ENCODE measurements around the gene PRKACA.

The PRKACA gene

DNA sequence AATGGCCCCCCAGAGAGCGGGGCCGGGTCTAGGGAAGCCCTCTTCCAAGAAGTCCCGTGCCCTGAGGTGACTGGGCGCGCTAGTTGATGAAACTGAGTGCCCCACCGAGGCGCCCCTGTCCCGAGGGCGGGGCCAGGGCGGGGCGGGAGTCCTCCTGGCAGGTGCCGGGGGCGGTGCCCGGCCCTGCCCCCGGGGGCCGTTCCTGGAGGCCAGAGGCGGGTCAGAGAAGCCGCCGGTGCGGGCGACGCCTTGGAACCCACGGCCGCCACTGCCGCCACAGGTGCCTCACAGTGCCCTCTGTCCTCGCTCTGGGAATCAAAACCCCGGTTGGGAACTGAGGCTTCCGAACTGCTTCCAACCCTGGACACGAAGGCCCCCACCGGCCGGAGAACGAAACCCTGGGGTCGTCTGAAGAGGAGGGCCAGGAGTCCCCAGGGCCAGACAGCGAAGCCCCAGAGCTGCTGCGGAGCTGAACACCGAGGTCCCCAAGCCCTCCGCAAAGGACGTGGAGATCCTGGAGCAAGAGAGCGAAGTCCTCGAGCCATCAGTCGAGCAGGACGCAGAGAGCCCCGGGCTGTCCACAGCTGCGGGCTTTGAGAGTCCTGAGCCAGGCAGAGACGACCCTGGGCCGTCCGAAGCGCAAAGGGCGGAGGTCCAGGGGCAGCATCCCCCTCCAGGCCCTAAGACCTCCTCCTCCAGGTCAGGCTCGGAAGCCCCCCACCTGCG lies 44.9 kb downstream of the PRKACA start, which contains the start of gene MISP3:
Gene MISP3 (plus strand): TSS at position 252 of the 726 bp plus-strand sequence. CDS start 524 bp downstream, outside the sequence.
- no peak for TF ChIP-seq EZH2phosphoT487 (IDR thresholded peaks at IDR 0.05; ENCODE audit: borderline replicate concordance, low read length)
- Histone ChIP-seq H3K4me2 (ENCODE audit: low read length) (peak within 1 kb of the TSS; percentile 100), H3K27me3 (ENCODE audit: control insufficient read depth, low read length) (peaks cover 22% of the 10 kb centered on the region), H3K9me3 (ENCODE audit: control insufficient read depth, insufficient read depth, low read length) (no peaks in the 10 kb centered on the region), H3K4me3 (ENCODE audit: low read length) (peak within 1 kb of the TSS; percentile 88), H3K36me3 (ENCODE audit: control insufficient read depth, low read length) (no peaks in the 10 kb centered on the region), H3K4me1 (ENCODE audit: control insufficient read depth, low read length) (peaks cover 36% of the 10 kb centered on the region), H3K27ac (ENCODE audit: low read depth, low read length) (no peak within 1 kb of the TSS), H4K20me1 (ENCODE audit: control insufficient read depth, insufficient read depth, low read depth, low read length) (no peaks in the 10 kb centered on the region), H3F3A (ENCODE audit: control insufficient read depth, insufficient read depth) (0 out of 2 replicates have a peak, but pooled peaks cover 2% of the 10 kb centered on the region), H3K79me2 (ENCODE audit: control insufficient read depth, low read length) (no peaks in the 10 kb centered on the region), H3K9me2 (replicated peaks; ENCODE audit: control insufficient read depth, low read length) (no peaks in the 10 kb centered on the region)

DNA sequence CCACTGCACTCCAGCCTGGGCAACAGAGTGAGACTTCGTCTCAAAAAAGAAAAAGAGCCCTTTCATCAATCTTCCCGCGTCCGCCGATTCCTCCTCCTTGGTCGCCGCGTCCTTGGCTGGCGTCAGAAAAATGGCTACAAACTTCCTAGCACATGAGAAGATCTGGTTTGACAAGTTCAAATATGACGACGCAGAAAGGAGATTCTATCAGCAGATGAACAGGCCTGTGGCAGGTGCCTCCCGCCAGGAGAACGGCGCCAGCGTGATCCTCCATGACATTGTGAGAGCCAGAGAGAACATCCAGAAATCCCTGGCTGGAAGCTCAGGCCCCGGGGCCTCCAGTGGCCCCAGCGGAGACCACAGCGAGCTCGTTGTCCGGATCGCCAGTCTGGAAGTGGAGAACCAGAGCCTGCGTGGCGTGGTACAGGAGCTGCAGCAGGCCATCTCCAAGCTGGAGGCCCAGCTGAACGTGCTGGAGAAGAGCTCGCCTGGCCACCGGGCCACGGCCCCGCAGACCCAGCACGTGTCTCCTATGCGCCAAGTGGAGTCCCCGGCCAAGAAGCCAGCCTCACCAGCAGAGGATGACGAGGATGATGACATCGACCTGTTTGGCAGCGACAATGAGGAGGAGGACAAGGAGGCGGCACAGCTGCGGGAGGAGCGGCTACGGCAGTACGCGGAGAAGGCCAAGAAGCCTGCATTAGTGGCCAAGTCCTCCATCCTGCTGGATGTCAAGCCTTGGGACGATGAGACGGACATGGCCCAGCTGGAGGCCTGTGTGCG lies 47.1 kb downstream of the PRKACA start:
- Histone ChIP-seq H3F3A (ENCODE audit: control insufficient read depth, insufficient read depth) (no peaks in the 10 kb centered on the region), H3K27me3 (ENCODE audit: control insufficient read depth, low read length) (peaks cover 22% of the 10 kb centered on the region), H3K4me2 (ENCODE audit: low read length) (no peak overlapping the region), H3K4me1 (ENCODE audit: control insufficient read depth, low read length) (peaks cover 36% of the 10 kb centered on the region), H3K27ac (ENCODE audit: low read depth, low read length) (no peak overlapping the region), H3K36me3 (ENCODE audit: control insufficient read depth, low read length) (no peaks in the 10 kb centered on the region), H3K9me3 (ENCODE audit: control insufficient read depth, insufficient read depth, low read length) (no peaks in the 10 kb centered on the region), H4K20me1 (ENCODE audit: control insufficient read depth, insufficient read depth, low read depth, low read length) (no peaks in the 10 kb centered on the region), H3K79me2 (ENCODE audit: control insufficient read depth, low read length) (no peaks in the 10 kb centered on the region), H3K4me3 (ENCODE audit: low read length) (no peak overlapping the region), H3K9me2 (replicated peaks; ENCODE audit: control insufficient read depth, low read length) (no peaks in the 10 kb centered on the region)
- TF ChIP-seq, protein P1, sequence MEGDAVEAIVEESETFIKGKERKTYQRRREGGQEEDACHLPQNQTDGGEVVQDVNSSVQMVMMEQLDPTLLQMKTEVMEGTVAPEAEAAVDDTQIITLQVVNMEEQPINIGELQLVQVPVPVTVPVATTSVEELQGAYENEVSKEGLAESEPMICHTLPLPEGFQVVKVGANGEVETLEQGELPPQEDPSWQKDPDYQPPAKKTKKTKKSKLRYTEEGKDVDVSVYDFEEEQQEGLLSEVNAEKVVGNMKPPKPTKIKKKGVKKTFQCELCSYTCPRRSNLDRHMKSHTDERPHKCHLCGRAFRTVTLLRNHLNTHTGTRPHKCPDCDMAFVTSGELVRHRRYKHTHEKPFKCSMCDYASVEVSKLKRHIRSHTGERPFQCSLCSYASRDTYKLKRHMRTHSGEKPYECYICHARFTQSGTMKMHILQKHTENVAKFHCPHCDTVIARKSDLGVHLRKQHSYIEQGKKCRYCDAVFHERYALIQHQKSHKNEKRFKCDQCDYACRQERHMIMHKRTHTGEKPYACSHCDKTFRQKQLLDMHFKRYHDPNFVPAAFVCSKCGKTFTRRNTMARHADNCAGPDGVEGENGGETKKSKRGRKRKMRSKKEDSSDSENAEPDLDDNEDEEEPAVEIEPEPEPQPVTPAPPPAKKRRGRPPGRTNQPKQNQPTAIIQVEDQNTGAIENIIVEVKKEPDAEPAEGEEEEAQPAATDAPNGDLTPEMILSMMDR (IDR thresholded peaks at IDR 0.05; ENCODE audit: low read depth, low read length, poor library complexity, severe bottlenecking): no peak
- TF ChIP-seq EZH2phosphoT487 (IDR thresholded peaks at IDR 0.05; ENCODE audit: borderline replicate concordance, low read length): no peak

DNA sequence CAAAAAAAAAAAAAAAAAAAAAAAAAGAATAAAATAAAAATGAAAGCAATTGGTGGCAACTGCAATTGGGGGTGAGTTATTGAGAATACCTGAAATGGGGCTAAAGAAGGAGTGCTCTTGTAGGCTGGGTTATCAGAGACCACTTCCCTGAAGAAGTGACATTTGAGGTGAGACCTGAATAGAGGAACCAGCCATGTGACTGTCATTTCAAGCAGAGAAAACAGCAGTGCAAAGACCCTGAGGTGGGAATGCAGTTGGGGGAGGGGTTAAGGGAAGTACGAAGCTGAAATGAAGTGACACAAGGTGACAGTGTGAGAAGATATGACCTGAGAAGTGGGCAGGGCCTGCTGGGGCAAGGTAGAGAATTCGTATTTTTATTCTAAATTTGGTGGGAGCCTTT lies 51.4 kb downstream of the PRKACA start:
- no peak overlapping the region for H3K4me2 ChIP-seq (ENCODE audit: low read length)
- TF ChIP-seq EZH2phosphoT487 (IDR thresholded peaks at IDR 0.05; ENCODE audit: borderline replicate concordance, low read length): no peak
- TF ChIP-seq, protein P1 (IDR thresholded peaks at IDR 0.05; ENCODE audit: low read depth, low read length, poor library complexity, severe bottlenecking): no peak

More for the DNA sequence above, 51.4 kb downstream of the PRKACA start:
- no peak overlapping the region for H3K4me3 ChIP-seq (ENCODE audit: low read length)
- H3K36me3 ChIP-seq (ENCODE audit: control insufficient read depth, low read length): no peaks in the 10 kb centered on the region
- H3K9me2 ChIP-seq (replicated peaks; ENCODE audit: control insufficient read depth, low read length): no peaks in the 10 kb centered on the region
- H3K27ac ChIP-seq (ENCODE audit: low read depth, low read length): no peak overlapping the region
- H3K9me3 ChIP-seq (ENCODE audit: control insufficient read depth, insufficient read depth, low read length): no peaks in the 10 kb centered on the region
- no peaks in the 10 kb centered on the region for H3K79me2 ChIP-seq (ENCODE audit: control insufficient read depth, low read length)
- peaks cover 4% of the 10 kb centered on the region for H3K27me3 ChIP-seq (ENCODE audit: control insufficient read depth, low read length)
- no peaks in the 10 kb centered on the region for H4K20me1 ChIP-seq (ENCODE audit: control insufficient read depth, insufficient read depth, low read depth, low read length)
- no peaks in the 10 kb centered on the region for H3K4me1 ChIP-seq (ENCODE audit: control insufficient read depth, low read length)
- no peaks in the 10 kb centered on the region for H3F3A ChIP-seq (ENCODE audit: control insufficient read depth, insufficient read depth)
